ENCODE data around the gene U2AF1L4.

GRCh38 chr19:35790981-35791813, 46.0 kb upstream of the U2AF1L4 start:
- TF ChIP-seq, protein P1, sequence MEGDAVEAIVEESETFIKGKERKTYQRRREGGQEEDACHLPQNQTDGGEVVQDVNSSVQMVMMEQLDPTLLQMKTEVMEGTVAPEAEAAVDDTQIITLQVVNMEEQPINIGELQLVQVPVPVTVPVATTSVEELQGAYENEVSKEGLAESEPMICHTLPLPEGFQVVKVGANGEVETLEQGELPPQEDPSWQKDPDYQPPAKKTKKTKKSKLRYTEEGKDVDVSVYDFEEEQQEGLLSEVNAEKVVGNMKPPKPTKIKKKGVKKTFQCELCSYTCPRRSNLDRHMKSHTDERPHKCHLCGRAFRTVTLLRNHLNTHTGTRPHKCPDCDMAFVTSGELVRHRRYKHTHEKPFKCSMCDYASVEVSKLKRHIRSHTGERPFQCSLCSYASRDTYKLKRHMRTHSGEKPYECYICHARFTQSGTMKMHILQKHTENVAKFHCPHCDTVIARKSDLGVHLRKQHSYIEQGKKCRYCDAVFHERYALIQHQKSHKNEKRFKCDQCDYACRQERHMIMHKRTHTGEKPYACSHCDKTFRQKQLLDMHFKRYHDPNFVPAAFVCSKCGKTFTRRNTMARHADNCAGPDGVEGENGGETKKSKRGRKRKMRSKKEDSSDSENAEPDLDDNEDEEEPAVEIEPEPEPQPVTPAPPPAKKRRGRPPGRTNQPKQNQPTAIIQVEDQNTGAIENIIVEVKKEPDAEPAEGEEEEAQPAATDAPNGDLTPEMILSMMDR (IDR thresholded peaks at IDR 0.05), result no peak
- TF ChIP-seq POLR2AphosphoS5 (IDR thresholded peaks at IDR 0.05), result no peak
